WERI-Rb-1 (cell line): ENCODE data around the gene PPAT.

Experiments
- DNase-seq: peaks from one replicate; pipeline ENCODE4 v3.0.0-alpha.2; 2020
- H3K27ac ChIP-seq: fragments of 250-450 bp; sonication (Bioruptor Pico); 2 replicates; pipeline ENCODE4 v1.5.1; 2020; ENCODE audit warnings: mild to moderate bottlenecking, moderate library complexity
- H3K27me3 ChIP-seq: fragments of 250-450 bp; sonication (Bioruptor Pico); 2 replicates; pipeline ENCODE4 v1.5.1; 2021; ENCODE audit warnings: mild to moderate bottlenecking, low read depth, moderate library complexity; ENCODE audit not compliant: insufficient read depth, severe bottlenecking
- H3K36me3 ChIP-seq: fragments of 250-450 bp; sonication (Bioruptor Pico); 2 replicates; pipeline ENCODE4 v1.5.1; 2020; ENCODE audit warnings: mild to moderate bottlenecking, moderate library complexity
- H3K4me3 ChIP-seq: 2 replicates; pipeline ENCODE4 v1.5.1; 2011; ENCODE audit warnings: low read depth, mild to moderate bottlenecking, control low read depth, low read length
- H3K9me3 ChIP-seq: fragments of 250-450 bp; sonication (Bioruptor Pico); 2 replicates; pipeline ENCODE4 v1.5.1; 2021; ENCODE audit warnings: mild to moderate bottlenecking, moderate library complexity; ENCODE audit not compliant: severe bottlenecking
- TF ChIP-seq, protein P1 (sequence below): IDR thresholded peaks from 2 replicates; pipeline ENCODE4 v1.5.1; 2011; ENCODE audit warnings: low read depth, mild to moderate bottlenecking, control low read depth, inconsistent platforms, low read length

Gene PPAT

DNA sequence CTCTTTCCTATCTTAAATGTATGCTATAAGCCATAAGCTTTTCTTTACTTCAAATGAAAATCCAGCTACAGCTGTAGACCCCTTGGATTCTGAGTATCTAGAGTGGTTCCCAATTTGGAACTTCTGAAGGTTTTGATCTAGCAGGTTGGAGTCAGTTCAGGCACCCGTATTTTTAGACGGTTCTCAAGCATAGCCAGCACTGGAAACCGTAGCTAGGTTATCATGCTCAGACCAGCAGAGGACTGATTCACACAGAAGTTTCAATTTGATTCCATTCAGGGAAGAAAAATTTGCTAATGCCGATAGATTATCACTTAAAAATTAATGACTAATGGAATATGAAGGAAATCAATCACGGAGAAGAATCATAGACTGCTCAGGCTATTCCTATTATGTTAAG is 11.2 kb downstream of the PPAT start:
- Histone ChIP-seq H3K9me3 (no peaks in the 10 kb centered on the region), H3K36me3 (peaks cover 10% of the 10 kb centered on the region), H3K27ac (no peak overlapping the region), H3K4me3 (no peak overlapping the region), H3K27me3 (no peaks in the 10 kb centered on the region)
- TF ChIP-seq, protein P1, sequence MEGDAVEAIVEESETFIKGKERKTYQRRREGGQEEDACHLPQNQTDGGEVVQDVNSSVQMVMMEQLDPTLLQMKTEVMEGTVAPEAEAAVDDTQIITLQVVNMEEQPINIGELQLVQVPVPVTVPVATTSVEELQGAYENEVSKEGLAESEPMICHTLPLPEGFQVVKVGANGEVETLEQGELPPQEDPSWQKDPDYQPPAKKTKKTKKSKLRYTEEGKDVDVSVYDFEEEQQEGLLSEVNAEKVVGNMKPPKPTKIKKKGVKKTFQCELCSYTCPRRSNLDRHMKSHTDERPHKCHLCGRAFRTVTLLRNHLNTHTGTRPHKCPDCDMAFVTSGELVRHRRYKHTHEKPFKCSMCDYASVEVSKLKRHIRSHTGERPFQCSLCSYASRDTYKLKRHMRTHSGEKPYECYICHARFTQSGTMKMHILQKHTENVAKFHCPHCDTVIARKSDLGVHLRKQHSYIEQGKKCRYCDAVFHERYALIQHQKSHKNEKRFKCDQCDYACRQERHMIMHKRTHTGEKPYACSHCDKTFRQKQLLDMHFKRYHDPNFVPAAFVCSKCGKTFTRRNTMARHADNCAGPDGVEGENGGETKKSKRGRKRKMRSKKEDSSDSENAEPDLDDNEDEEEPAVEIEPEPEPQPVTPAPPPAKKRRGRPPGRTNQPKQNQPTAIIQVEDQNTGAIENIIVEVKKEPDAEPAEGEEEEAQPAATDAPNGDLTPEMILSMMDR: no peak
- DNase-seq: no peak

DNA sequence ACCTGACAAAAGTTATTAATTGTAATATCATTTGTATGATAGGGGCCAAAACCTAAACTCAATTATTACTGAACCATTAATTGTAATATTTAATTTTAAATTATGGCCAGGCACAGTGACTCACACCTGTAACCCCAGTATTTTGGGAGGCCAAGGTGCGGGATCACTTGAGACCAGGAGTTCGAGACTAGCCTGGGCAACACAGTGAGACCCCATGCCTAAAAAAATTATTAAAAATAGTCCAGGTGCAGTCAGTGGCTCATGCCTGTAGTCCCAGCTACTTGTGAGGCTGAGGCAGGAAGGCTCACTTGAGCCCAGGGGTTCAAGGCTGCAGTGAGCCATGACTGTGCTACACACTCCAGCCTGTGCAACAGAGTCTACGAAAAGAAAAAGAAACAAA is 18.0 kb downstream of the PPAT start:
- Histone ChIP-seq H3K27ac (no peak overlapping the region), H3K4me3 (no peak overlapping the region), H3K36me3 (peaks cover 7% of the 10 kb centered on the region), H3K27me3 (no peaks in the 10 kb centered on the region), H3K9me3 (no peaks in the 10 kb centered on the region)
- no peak for DNase-seq
- TF ChIP-seq, protein P1: no peak

DNA sequence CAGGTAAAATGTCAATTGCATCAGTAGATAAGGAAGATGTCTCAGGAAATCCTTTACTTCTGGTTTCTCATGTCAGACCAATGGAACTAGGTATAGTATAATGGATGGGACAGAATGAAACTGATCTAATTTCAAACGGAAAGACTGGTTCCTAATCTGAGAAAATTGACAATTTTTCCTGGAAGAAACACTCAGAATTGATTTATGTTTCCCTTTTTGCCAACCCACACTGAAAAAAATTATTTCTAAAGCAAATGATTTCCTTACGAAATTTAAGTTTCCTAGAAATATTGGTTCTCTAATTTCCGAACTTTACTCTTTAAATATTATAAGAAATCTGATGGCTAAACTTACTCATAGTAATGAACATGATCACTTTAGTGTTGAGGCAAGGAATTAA is 19.1 kb downstream of the PPAT start:
- H3K36me3 ChIP-seq: peaks cover 4% of the 10 kb centered on the region
- H3K27ac ChIP-seq: no peak overlapping the region
- no peaks in the 10 kb centered on the region for H3K9me3 ChIP-seq
- no peak for DNase-seq
- H3K27me3 ChIP-seq: no peaks in the 10 kb centered on the region
- no peak overlapping the region for H3K4me3 ChIP-seq
- TF ChIP-seq, protein P1: no peak

DNA sequence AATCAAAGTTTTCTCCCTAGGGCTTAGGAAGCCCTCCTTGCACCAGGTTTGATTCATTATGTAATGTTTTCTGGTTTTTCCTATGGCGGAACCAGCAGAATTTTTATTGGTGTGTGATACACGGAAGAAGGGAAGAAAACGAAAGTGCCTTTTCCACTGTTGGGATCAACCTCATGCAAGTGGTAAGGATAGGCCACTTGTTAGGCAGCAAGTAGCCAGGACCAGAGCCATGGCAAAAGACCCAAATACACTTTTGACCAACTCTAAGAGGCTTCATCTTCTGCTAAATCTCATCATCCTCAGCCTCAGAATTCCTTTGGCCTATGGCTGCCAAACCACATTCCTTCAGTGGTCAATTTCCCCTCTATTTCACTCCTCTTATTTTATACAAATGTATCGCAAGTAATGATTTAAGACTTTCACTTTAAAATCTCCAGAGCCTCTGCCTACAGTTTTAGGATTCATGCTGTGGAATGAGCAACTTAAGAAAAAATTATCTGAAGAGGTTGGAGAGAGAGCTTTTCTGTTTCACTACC is 21.2 kb downstream of the PPAT start:
- no peaks in the 10 kb centered on the region for H3K27me3 ChIP-seq
- DNase-seq: no peak
- no peak overlapping the region for H3K27ac ChIP-seq
- no peaks in the 10 kb centered on the region for H3K9me3 ChIP-seq
- no peaks in the 10 kb centered on the region for H3K36me3 ChIP-seq
- H3K4me3 ChIP-seq: no peak overlapping the region
- TF ChIP-seq, protein P1: no peak

DNA sequence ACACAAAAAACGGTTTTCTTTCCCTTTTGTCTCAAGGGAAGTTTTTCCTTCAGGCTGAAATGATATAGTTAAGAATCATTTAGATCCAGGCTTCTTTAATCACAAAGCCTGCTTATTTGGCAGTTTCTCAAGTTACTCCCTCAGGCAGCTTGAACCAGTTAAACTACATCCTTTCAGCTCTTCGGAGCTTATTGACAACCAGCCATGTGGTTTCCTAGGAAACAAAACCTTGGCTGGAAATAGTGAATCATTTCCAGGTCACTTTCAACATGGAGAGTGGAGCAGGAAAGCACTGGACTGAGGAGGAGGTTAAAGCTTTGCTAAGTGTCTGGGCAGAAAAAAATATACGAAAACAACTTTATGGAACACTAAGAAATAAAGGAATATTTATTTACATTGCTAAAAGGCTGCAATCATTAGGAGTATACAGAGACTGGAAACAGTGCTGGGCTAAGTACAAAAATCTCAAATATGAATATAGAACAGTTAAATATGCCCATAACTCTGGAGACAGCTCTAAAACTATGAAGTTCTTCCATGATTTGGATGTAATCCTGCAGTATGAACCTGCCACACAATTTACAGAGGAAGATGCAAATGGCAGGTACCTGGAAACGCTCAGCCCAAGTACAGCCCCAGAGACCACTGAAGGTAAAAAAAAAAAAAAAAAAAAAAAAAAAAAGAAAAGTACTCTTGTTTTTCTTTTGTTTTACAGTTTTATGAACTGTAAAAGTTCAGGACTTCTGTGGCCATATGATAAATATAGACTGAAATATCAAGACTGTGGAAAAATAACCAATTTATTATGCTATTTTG is 25.0 kb downstream of the PPAT start:
- H3K4me3 ChIP-seq: no peak overlapping the region

More for the DNA sequence above, 25.0 kb downstream of the PPAT start:
- TF ChIP-seq, protein P1: no peak
- Histone ChIP-seq H3K27me3 (no peaks in the 10 kb centered on the region), H3K27ac (peak overlapping the region; percentile 41; the same call in 1 of the 2 replicates), H3K9me3 (no peaks in the 10 kb centered on the region), H3K36me3 (peaks cover 18% of the 10 kb centered on the region)
- DNase-seq: peak; percentile 27
